HL-60 (cell line): ENCODE measurements around the gene ZNF385D.

Experiments
- DNase-seq, 2 experiments: peaks; one replicate each; pipeline ENCODE4 v3.0.0-alpha.2; 2010 to 2020; ENCODE audit warnings: low read depth in 1 of 2, low spot score in 1 of 2
- H3K27ac ChIP-seq: fragments of 250-450 bp; sonication (Bioruptor Pico); replicated peaks from 2 replicates; pipeline ENCODE4 v1.5.1; 2020; ENCODE audit warnings: mild to moderate bottlenecking, moderate library complexity
- H3K27me3 ChIP-seq: fragments of 250-450 bp; sonication (Bioruptor Pico); 2 replicates; pipeline ENCODE4 v1.5.1; 2021; ENCODE audit warnings: mild to moderate bottlenecking, moderate library complexity; ENCODE audit not compliant: insufficient read depth, poor library complexity, severe bottlenecking
- H3K4me3 ChIP-seq: replicated peaks from 2 replicates; pipeline ENCODE4 v1.5.1; 2011; ENCODE audit warnings: mild to moderate bottlenecking, control low read depth, low read length; ENCODE audit not compliant: insufficient read depth
- CTCF ChIP-seq: IDR thresholded peaks from one replicate; pipeline ENCODE4 v1.5.1; 2011; ENCODE audit warnings: low read length, control low read depth, inconsistent platforms; ENCODE audit not compliant: insufficient read depth
- GABPA ChIP-seq: IDR thresholded peaks from 2 replicates; pipeline ENCODE4 v1.6.1; 2012; ENCODE audit warnings: low read depth
- POLR2AphosphoS5 ChIP-seq: IDR thresholded peaks from 2 replicates; pipeline ENCODE4 v1.6.1; 2012; ENCODE audit warnings: low read depth
- REST ChIP-seq: IDR thresholded peaks from 2 replicates; pipeline ENCODE4 v1.6.1; 2012; ENCODE audit warnings: low read depth; ENCODE audit not compliant: insufficient replicate concordance
- SPI1 ChIP-seq: IDR thresholded peaks from 2 replicates; pipeline ENCODE4 v1.6.1; 2012; ENCODE audit warnings: low read depth, mild to moderate bottlenecking, borderline replicate concordance

The ZNF385D gene

GRCh38 chr3:21613372-21614070 lies 137.5 kb downstream of the ZNF385D start:
- H3K4me3 ChIP-seq, result no peak overlapping the region
- H3K27ac ChIP-seq, result no peak overlapping the region
- no peaks in the 10 kb centered on the region for H3K27me3 ChIP-seq
- TF ChIP-seq GABPA, result no peak
- TF ChIP-seq CTCF, result no peak
- no peak for TF ChIP-seq POLR2AphosphoS5
- no peak for TF ChIP-seq SPI1
- no peak for TF ChIP-seq REST
- no peak for DNase-seq

- DNase-seq, result no peak
- Histone ChIP-seq H3K27ac (no peak overlapping the region), H3K27me3 (no peaks in the 10 kb centered on the region), H3K4me3 (no peak overlapping the region)
- no peak for TF ChIP-seq CTCF
Measured at GRCh38 chr3:21601178-21601577, 149.8 kb downstream of the ZNF385D start.

- Histone ChIP-seq H3K27me3 (no peaks in the 10 kb centered on the region), H3K27ac (no peak overlapping the region), H3K4me3 (no peak overlapping the region)
- TF ChIP-seq GABPA (no peak), POLR2AphosphoS5 (no peak), CTCF (no peak), SPI1 (no peak), REST (no peak)
- DNase-seq, result no peak
Measured at GRCh38 chr3:21599890-21600289, 151.1 kb downstream of the ZNF385D start.

GRCh38 chr3:21592828-21593227 lies 158.2 kb downstream of the ZNF385D start:
- no peak for DNase-seq
- Histone ChIP-seq H3K27me3 (no peaks in the 10 kb centered on the region), H3K27ac (no peak overlapping the region), H3K4me3 (no peak overlapping the region)
- no peak for TF ChIP-seq GABPA
- TF ChIP-seq REST, result no peak
- no peak for TF ChIP-seq SPI1
- TF ChIP-seq CTCF, result no peak
- TF ChIP-seq POLR2AphosphoS5, result no peak
